GM21390 (cell line): ENCODE data around the gene DDI1.

Source experiments
- ATAC-seq: cut with Tn5 transposase; IDR thresholded peaks from one replicate; pipeline ENCODE4 v1.9.1; 2021; ENCODE audit not compliant: unreplicated experiment

Gene DDI1

DNA sequence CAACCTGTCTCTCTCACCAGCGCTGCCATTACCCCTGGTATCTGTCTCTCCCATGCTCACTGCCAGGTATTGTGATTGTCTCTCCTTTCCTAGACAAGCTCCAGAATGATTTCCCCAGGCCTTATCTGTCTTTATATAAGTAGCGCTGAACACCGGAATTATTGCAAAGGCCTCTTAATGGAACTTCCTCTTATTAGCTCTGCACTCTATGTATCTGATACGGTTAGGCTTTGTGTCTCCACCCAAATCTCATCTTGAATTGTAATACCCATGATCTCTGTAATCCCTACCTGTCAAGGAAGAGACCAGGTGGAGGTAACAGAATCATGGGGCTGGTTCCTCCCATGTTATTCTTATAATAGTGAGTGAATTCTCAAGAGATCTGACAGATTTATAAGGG is 39.3 kb downstream of the DDI1 start:
- ATAC-seq = no peak

- ATAC-seq = no peak
Observed at GRCh38 chr11:104076455-104076854, 40.0 kb downstream of the DDI1 start.

DNA sequence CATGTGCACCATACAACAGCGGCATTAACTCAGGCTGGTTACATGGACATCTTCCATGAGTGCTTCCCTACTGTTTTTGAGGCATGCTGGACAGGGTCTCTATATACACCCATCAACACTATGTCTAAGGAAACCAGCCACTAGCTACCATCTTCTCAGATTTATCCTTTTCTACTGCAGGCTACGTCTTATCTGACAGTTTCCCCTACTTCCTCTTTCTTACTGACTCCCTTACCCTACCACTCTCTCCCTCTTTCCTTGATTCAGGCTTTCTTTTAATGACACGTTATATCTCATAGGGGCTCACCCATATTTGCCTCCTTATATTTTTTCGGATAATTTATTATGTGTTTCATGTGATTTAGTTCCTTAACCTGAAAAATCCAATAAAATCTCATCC is 41.8 kb downstream of the DDI1 start:
- ATAC-seq = no peak

- no peak for ATAC-seq
Observed at GRCh38 chr11:104078995-104079394, 42.6 kb downstream of the DDI1 start.

DNA sequence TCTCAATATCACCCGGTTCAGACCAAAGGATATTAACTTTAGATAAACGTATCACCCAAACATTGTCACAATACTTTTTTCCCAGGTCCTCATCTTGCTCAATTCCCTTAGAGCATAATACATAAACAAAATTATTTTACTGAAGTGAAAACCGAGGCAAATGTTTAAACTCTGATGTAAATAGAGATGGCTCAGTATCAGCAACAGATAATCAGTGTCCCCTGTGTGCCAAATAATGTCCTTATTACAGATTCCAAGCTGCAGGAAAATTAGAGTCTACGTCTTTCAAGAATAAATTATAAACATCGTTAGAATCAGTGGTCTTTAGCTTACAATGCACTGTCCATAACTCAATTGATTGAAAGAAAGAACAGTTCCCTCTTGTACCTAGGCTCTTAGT is 50.2 kb downstream of the DDI1 start:
- no peak for ATAC-seq
